Body of pancreas (tissue), 4 donors: ENCODE results near the gene GULP1. TPM values are rescaled to one million over a fixed set of nuclear protein-coding genes. Genes with fewer than 3 reads are reported as not detected.

Source experiments
- ATAC-seq: fragments of 150-250 bp; one replicate; pipeline ENCODE4 v1.9.1; 2016
- DNase-seq, 4 donors: peaks; one replicate each; pipeline ENCODE4 v3.0.0-alpha.2; 2019
- H3K27ac ChIP-seq, 4 donors: fragments of 200-600 bp; sonication (generic); 1 replicate in 3 of 4; 2 replicates in 1 of 4; pipeline versions ENCODE4 v1.5.1 to v1.6.1; 2016 to 2019; ENCODE audit warnings: mild to moderate bottlenecking in 1 of 4, mixed read lengths in 1 of 4, moderate library complexity in 1 of 4
- H3K27me3 ChIP-seq, 2 donors: fragments of 200-600 bp; sonication (generic); one replicate each; pipeline ENCODE4 v1.6.0; 2016; ENCODE audit warnings: mild to moderate bottlenecking in 1 of 2
- H3K36me3 ChIP-seq, 2 donors: fragments of 200-600 bp; sonication (generic); replicated peaks in 1 of 2; 2 replicates each; pipeline ENCODE4 v1.5.1; 2016; ENCODE audit warnings: low read depth in 2 of 2; ENCODE audit not compliant: insufficient read depth in 1 of 2
- H3K4me1 ChIP-seq: fragments of 200-600 bp; sonication (generic); one replicate; pipeline ENCODE4 v1.6.0; 2016
- H3K4me3 ChIP-seq, 2 donors: fragments of 200-600 bp; sonication (generic); 1 replicate in 1 of 2; 2 replicates in 1 of 2; pipeline ENCODE4 v1.5.1; 2016 to 2019
- H3K9me3 ChIP-seq, 3 donors: fragments of 200-600 bp; sonication (generic); 1 replicate in 2 of 3; 2 replicates in 1 of 3; pipeline ENCODE4 v1.5.1; 2016
- CTCF ChIP-seq, 7 experiments: fragments of 450-650 bp in 4 of 7; fragments of 200-600 bp in 3 of 7; sonication (generic) in 3 of 7; IDR thresholded peaks; one replicate each; pipeline ENCODE4 v1.5.1; 2016 to 2019; ENCODE audit warnings: antibody characterized with exemption in 7 of 7
- POLR2A ChIP-seq, 3 donors: fragments of 450-650 bp; IDR thresholded peaks; one replicate each; pipeline ENCODE4 v1.6.1; 2016; ENCODE audit warnings: antibody characterized with exemption in 3 of 3, mild to moderate bottlenecking in 2 of 3
- WGBS, 2 donors: methylation state at CpG; one replicate each; pipeline ENCODE4 v1.1.5; 2017; 5-methylcytosine and 5-hydroxymethylcytosine counted together
- intact Hi-C: fragments of 100-400 bp; cut with DNase I; formaldehyde crosslinking; loops from one replicate; pipeline ENCODE4 v1.15.1; 2023
- total RNA-seq, 2 donors: library from RNA; depleted of rRNA; stranded (reverse); fragments of >200 nt; gene quantifications; one replicate each; pipeline ENCODE4 v1.1.0, GENCODE V29; 2016

GULP1 gene
- total RNA-seq, 2 donors from 2014 or later = 24.7 to 50.3 TPM

GRCh38 chr2:188385857-188386256 lies 94.2 kb downstream of the GULP1 start:
- no peaks in the 10 kb centered on the region for H3K27me3 ChIP-seq
- intact Hi-C loops = no loop called here
- H3K4me3 ChIP-seq = no peak overlapping the region
- H3K9me3 ChIP-seq = no peaks in the 10 kb centered on the region
- DNase-seq (no peak), ATAC-seq (no peak)
- no peak overlapping the region for H3K27ac ChIP-seq
- H3K4me1 ChIP-seq = peaks cover 11% of the 10 kb centered on the region
- TF ChIP-seq POLR2A (IDR thresholded peaks at IDR 0.05) (no peak), CTCF (IDR thresholded peaks at IDR 0.05) (no peak)
- WGBS, 2 donors = 88 to 100% methylated on average over 1 of the region's 1 CpG
- H3K36me3 ChIP-seq = no peaks in the 10 kb centered on the region

- Histone ChIP-seq H3K4me3 (no peak overlapping the region), H3K27me3 (no peaks in the 10 kb centered on the region), H3K36me3 (no peaks in the 10 kb centered on the region), H3K27ac (no peak overlapping the region), H3K9me3 (no peaks in the 10 kb centered on the region), H3K4me1 (no peaks in the 10 kb centered on the region)
- TF ChIP-seq POLR2A (IDR thresholded peaks at IDR 0.05) (no peak), CTCF (IDR thresholded peaks at IDR 0.05) (no peak)
- intact Hi-C loops = no loop called here
- ATAC-seq = no peak
- no peak for DNase-seq
- WGBS, 2 donors = 77 to 78% methylated on average over 3 of the region's 3 CpGs
Observed at GRCh38 chr2:188388831-188389230, 97.2 kb downstream of the GULP1 start.

DNA sequence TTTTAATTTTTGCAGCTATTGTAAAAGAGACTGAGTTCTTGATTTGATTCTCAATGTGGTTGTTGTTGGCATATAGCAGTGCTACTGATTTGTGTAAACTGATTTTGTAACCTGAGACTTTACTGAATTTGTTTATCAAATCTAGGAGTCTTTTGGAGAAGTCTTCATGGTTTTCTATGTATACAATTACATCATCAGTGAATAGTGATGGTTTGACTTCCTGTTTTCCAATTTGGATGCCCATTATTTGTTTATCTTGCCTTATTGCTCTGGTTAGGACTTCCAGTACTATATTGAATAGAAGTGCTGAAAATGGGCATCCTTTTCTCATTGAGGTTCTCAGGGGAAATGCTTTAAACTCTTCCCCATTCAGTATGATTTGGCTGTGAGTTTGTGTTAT lies 99.7 kb downstream of the GULP1 start:
- DNase-seq (no peak), ATAC-seq (no peak)
- Histone ChIP-seq H3K4me3 (no peak overlapping the region), H3K9me3 (no peaks in the 10 kb centered on the region), H3K36me3 (no peaks in the 10 kb centered on the region), H3K27ac (no peak overlapping the region), H3K27me3 (no peaks in the 10 kb centered on the region), H3K4me1 (peaks cover 10% of the 10 kb centered on the region)
- intact Hi-C loops = no loop called here
- TF ChIP-seq POLR2A (IDR thresholded peaks at IDR 0.05) = no peak
- TF ChIP-seq CTCF (IDR thresholded peaks at IDR 0.05) = no peak

- Histone ChIP-seq H3K27ac (no peak overlapping the region), H3K36me3 (no peaks in the 10 kb centered on the region), H3K4me3 (no peak overlapping the region), H3K9me3 (no peaks in the 10 kb centered on the region), H3K4me1 (peaks cover 10% of the 10 kb centered on the region), H3K27me3 (no peaks in the 10 kb centered on the region)
- DNase-seq (peak in 1 of 4 donors; percentile 47), ATAC-seq (peak; percentile 24)
- WGBS, 2 donors = 57 to 65% methylated on average over 4 of the region's 4 CpGs
- intact Hi-C loops = no loop called here
- TF ChIP-seq CTCF (IDR thresholded peaks at IDR 0.05) (no peak), POLR2A (IDR thresholded peaks at IDR 0.05) (no peak)
Observed at GRCh38 chr2:188394931-188395472, 103.3 kb downstream of the GULP1 start.

GRCh38 chr2:188395903-188396689 lies 104.4 kb downstream of the GULP1 start:
- 95 to 99% methylated on average over 9 to 10 of the region's 10 CpGs for WGBS, 2 donors
- DNase-seq (no peak), ATAC-seq (no peak)
- H3K27me3 ChIP-seq = no peaks in the 10 kb centered on the region
- H3K27ac ChIP-seq = no peak overlapping the region
- intact Hi-C loops = no loop called here
- H3K4me1 ChIP-seq = peaks cover 10% of the 10 kb centered on the region
- H3K4me3 ChIP-seq = no peak overlapping the region
- H3K36me3 ChIP-seq = no peaks in the 10 kb centered on the region
- no peaks in the 10 kb centered on the region for H3K9me3 ChIP-seq
- TF ChIP-seq CTCF (IDR thresholded peaks at IDR 0.05) = no peak
- no peak for TF ChIP-seq POLR2A (IDR thresholded peaks at IDR 0.05)
